HG02759 (cell line): ENCODE measurements around the gene FTSJ3.
"Not testable (repeated sequence)": the region's sequence is repeated elsewhere in the genome, so short reads cannot be mapped to it uniquely, and the experiment has no call there.

Experiments used
- ATAC-seq: cut with Tn5 transposase; IDR thresholded peaks from one replicate; pipeline ENCODE4 v1.9.1; 2021; ENCODE audit warnings: mild to moderate bottlenecking, moderate library complexity; ENCODE audit not compliant: unreplicated experiment

Gene FTSJ3

DNA sequence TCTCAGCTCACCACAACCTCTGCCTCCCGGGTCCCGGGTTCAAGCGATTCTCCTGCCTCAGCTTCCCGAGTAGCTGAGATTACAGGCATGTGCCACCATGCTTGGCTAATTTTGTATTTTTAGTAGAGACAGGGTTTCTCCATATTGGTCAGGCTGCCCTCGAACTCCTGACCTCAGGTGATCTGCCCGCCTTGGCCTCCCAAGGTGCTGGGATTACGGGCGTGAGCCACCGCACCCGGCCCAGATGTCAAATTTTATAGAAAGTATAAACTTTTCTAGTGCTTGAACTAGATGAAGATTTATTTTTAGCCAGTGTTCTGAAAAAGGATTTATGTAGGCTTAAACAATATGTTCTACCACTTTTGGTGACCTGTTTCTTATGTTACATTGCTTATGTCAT, 31.1 kb downstream of the FTSJ3 start:
- not testable (repeated sequence) for ATAC-seq

- no peak for ATAC-seq
Observed at GRCh38 chr17:63792055-63792729, 35.3 kb downstream of the FTSJ3 start.

DNA sequence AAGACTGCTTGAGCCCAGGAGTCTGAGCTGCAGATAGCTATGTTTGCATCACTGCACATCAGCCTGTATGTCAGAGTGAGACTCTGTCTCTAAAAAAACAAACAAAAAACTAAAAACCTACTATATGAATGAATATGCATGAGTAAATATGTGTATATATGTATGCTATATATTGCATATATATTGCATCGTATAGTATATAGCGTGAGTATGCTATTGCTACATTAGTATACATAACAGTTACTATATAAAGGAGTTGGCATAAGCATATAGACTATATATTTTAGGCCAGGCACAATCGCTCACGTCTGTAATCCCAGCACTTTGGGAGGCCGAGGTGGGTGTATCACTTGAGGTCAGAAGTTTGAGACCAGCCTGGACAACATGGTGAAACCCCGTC, 37.4 kb downstream of the FTSJ3 start:
- no peak for ATAC-seq

- ATAC-seq, result no peak
Observed at GRCh38 chr17:63786971-63787711, 40.3 kb downstream of the FTSJ3 start.

- no peak for ATAC-seq
Observed at GRCh38 chr17:63786117-63786516, 41.3 kb downstream of the FTSJ3 start.

DNA sequence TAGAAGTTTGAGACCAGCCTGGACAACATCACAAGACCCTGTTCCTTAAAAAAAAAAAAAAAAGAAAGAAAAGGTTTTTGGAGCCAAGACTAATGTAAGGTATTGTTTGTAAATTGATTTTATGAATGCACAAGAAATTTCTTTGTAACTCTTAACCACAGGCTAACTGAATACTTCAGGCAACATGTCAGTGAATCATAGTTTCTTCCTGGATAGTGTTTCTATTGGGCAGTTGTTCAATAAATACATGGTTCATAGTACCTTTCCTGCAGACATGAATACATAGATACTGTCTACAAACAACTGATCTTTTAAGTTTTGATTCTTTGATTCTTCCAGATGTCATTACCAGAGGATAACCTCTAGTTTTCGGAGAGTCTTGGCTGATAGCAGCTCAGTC, 41.9 kb downstream of the FTSJ3 start:
- ATAC-seq, result no peak

- no peak for ATAC-seq
Observed at GRCh38 chr17:63783522-63783921, 43.9 kb downstream of the FTSJ3 start.

DNA sequence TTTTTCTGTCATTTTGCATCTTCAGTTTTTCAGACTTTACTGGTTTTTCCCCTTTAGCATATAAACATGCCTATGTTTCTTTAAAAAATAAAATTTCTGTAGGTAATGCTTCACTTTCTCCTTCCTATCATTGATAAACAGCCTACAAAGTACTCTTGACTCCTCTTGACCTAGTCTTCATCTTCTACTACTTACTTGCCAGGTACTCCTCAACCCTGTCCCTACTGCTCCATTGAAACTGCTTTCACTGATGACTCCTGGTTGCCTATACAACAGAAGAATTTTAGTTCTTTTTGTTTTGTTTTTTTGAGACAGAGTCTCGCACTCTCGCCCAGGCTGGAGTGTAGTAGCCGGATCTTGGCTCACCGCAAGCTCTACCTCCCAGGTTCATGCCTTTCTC, 46.5 kb downstream of the FTSJ3 start:
- ATAC-seq, result no peak

- ATAC-seq, result no peak
Observed at GRCh38 chr17:63780507-63780906, 47.0 kb downstream of the FTSJ3 start.

DNA sequence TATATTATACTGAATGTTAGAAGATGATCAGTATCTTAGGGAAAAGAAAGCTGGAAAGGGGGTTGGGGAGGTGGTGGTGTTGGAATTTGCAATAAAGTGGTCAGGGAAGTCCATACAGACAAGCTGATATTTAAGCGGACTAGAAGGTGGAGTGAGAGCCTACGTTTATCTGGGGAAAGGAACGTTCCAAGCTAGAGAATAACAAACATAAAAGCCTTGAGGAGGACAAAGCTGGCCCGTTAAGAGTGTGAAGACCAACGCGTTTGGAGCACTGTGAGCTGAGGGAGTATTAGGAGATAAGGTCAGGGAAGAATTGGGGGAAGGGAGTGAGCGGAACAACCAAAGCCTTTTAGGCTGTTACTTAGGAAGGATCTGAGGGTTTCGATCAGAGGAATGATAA, 52.0 kb downstream of the FTSJ3 start:
- no peak for ATAC-seq

DNA sequence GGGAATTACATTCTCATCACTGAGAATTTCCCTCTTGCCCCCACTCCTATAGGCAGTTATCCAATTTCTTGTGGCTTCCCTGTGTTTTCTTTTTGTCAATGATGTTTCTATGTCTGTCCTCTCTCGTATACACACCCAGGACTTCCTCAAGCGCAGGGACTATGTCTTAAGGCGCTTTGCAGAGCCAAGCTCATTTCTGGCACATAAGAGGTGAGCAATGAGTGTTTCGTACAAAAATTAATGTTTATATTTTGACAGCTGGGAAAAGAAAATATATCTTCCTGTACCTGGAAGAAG, 52.5 kb downstream of the FTSJ3 start:
- ATAC-seq, result no peak

- peak; percentile 11 for ATAC-seq
Observed at GRCh38 chr17:63774141-63774968, 53.1 kb downstream of the FTSJ3 start, which contains the start of gene DDX42. DDX42 (plus strand) TSS chr17:63774170; CDS start chr17:63787050, 12,880 bp downstream.

GRCh38 chr17:63773272-63774140, 54.0 kb downstream of the FTSJ3 start, which contains the start of gene CCDC47:
CCDC47 (minus strand) TSS chr17:63773597; CDS start chr17:63766175, 7,422 bp downstream.
- ATAC-seq, result peak; percentile 87

- ATAC-seq, result no peak
Observed at GRCh38 chr17:63772801-63773271, 54.6 kb downstream of the FTSJ3 start.
